Measurements from ENCODE around the gene SIGLEC1.

SIGLEC1 gene

GRCh38 chr20:3677733-3678132, 34.7 kb downstream of the SIGLEC1 start:
- no peak for DNase-seq

GRCh38 chr20:3674995-3675900, 37.2 kb downstream of the SIGLEC1 start:
- no peak for DNase-seq

- DNase-seq, result no peak
Measured at GRCh38 chr20:3674447-3674846, 38.0 kb downstream of the SIGLEC1 start.

DNA sequence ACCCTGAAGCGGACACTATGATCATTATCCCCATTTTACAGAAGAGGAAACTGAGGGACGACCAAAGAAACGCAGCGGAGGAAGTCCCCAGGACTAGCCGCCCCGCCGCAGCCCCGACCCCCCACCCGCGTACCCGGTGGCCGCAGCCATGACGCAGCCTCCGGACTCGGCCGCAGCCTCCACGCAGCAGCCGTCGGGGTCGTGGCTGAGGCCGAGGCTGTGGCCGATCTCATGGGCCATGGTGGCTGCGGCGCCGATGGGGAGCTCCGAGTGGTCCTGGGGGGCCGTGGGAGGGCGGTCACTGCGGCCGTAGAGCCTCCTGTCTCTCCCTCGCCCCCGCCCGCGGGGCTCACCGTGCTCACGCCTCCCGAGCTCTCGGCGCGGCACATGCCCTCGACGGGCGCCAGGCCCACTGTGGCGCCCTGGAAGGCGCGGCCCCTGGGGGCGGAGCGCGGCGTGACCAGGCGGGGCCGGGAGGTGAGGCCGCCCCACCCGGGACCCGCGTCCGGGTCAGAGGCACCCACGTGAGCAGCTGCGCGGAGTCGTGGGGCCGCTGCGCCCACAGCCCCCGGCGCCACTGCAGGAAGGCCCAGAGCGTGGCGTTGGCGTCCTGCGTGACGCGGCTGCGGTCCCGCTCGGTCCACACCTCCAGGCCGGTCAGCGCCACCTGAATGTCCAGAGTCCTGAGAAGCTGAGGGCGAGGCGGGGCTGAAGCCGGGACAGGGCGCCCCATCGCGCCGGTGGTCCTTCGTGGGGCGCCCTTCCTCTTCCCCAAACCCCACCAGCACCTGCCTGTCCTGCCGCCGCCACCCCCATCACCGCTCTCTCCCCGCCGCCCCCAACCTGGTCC, 39.0 kb downstream of the SIGLEC1 start:
- DNase-seq, result no peak

DNA sequence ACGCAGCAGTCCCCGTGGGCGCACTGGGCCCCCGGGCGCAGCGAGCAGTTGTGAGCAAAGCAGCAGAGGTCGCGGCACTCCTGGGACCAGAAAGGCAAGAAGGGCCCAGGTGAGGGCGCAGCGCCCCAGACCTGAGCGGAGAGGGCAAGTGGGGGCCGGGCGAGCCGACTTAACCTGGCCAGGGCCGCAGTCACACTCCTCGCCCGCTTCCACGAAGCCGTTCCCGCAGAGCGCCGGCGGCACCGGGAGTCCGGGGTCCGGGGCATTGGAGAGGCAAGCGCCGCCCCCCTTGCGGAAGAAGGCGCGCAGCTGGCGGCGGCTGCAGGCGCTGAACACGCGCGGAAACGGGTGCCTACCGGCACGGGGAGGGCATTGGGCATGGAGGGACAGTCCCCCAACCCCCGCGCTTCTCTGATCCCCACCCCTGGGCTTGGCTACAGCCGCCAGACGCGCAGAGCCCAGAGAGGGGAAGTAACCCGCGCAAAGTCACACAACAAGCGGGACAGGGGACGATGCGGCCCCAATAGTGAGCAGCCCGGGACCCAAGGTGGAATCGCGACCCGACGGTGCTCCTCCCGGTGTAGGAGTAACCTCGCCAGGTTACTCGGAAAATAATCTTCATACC, 39.7 kb downstream of the SIGLEC1 start:
- no peak for DNase-seq

DNA sequence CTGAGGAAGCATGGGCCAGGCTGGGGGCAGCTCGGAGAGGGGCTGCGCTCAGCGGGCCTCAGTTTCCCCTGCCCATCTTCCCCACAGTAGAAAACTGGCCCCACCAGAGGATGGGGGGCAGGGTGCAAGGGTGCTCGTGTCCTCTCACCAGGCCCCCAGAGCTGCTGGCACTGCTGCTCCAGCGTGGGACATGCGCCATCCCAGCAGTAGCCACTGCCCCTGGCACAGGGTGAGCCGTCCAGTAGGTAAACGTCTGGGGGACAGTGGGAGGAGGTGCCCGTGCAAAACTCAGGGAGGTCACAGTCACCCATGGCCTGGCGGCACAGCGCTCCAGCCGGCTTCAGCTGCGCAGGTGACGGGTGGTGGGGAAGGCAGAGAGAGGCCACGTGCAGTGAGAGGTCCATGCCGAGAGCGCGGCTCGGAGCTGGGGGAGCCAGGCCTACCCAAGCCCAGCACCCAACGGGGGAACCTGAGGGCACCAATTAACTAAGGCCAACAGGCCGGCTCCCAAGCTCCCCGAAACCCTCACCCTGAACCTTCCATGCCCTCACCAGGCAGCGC, 40.3 kb downstream of the SIGLEC1 start:
- DNase-seq, result no peak

GRCh38 chr20:3670945-3671344, 41.5 kb downstream of the SIGLEC1 start:
- no peak for DNase-seq

DNA sequence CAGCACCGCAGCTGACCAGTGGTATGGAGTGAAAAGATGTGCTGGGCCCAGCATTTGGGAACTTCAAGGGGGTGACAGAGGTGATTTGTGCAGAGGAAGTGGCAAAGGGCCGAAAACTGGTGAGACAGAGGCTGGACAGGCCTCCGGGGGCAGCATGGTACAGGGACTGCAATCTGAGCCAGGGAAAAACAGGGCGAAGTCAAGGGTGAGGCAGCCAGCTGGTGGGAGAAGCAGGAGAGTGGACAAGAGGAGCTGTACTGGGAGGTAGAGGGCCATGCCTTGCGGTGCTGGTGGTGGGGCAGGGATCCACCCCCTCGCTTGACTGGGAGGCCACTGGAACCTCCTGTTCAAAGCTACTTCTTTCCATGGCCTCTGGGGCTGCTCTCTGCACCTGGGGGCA, 41.9 kb downstream of the SIGLEC1 start:
- DNase-seq, result no peak

GRCh38 chr20:3669710-3670367, 42.6 kb downstream of the SIGLEC1 start:
- no peak for DNase-seq

GRCh38 chr20:3667434-3668037, 44.9 kb downstream of the SIGLEC1 start:
- no peak for DNase-seq

GRCh38 chr20:3663858-3664257, 48.5 kb downstream of the SIGLEC1 start:
- DNase-seq, result no peak

GRCh38 chr20:3663031-3663701, 49.2 kb downstream of the SIGLEC1 start, which contains the start of gene GFRA4:
GFRA4 (minus strand) TSS chr20:3663399; CDS start chr20:3663399, 0 bp downstream.
- no peak for DNase-seq
